Hepatocyte (in vitro differentiated cells): ENCODE results near the gene SYVN1. TPM values are rescaled to one million over a fixed set of nuclear protein-coding genes. Genes with fewer than 3 reads are reported as not detected.
A peak's percentile ranks its signal among the peaks of the same experiment; 100 is the strongest.

Experiments
- DNase-seq: peaks from one replicate; pipeline ENCODE4 v3.0.0-alpha.2; 2016; ENCODE audit warnings: low spot score
- H2AFZ ChIP-seq: fragments of 200-600 bp; sonication (generic); 2 replicates; pipeline ENCODE4 v1.6.0; 2016; ENCODE audit warnings: antibody characterized with exemption, mild to moderate bottlenecking
- H3K27ac ChIP-seq: fragments of 200-600 bp; sonication (generic); 2 replicates; pipeline ENCODE4 v1.5.1; 2016; ENCODE audit warnings: mild to moderate bottlenecking
- H3K27me3 ChIP-seq: fragments of 200-600 bp; sonication (generic); 2 replicates; pipeline ENCODE4 v1.6.1; 2016
- H3K36me3 ChIP-seq: fragments of 200-600 bp; sonication (generic); replicated peaks from 2 replicates; pipeline ENCODE4 v1.5.1; 2016; ENCODE audit warnings: low read depth; ENCODE audit not compliant: insufficient read depth
- H3K4me1 ChIP-seq: fragments of 200-600 bp; sonication (generic); 2 replicates; pipeline ENCODE4 v1.5.1; 2016; ENCODE audit warnings: mild to moderate bottlenecking, moderate library complexity; ENCODE audit not compliant: insufficient read depth
- H3K4me2 ChIP-seq: fragments of 200-600 bp; sonication (generic); 2 replicates; pipeline ENCODE4 v1.6.0; 2016
- H3K4me3 ChIP-seq: fragments of 200-600 bp; sonication (generic); 2 replicates; pipeline ENCODE4 v1.5.1; 2016; ENCODE audit warnings: mild to moderate bottlenecking
- H3K79me2 ChIP-seq: fragments of 200-600 bp; sonication (generic); 2 replicates; pipeline ENCODE4 v1.6.0; 2017; ENCODE audit warnings: mild to moderate bottlenecking
- H3K9me2 ChIP-seq: fragments of 200-600 bp; sonication (generic); replicated peaks from 2 replicates; pipeline ENCODE4 v1.6.0; 2017; ENCODE audit warnings: mild to moderate bottlenecking; ENCODE audit not compliant: insufficient read depth
- H3K9me3 ChIP-seq: fragments of 200-600 bp; sonication (generic); 2 replicates; pipeline ENCODE4 v1.5.1; 2016; ENCODE audit warnings: low read depth, mild to moderate bottlenecking
- H4K20me1 ChIP-seq: fragments of 200-600 bp; sonication (generic); 2 replicates; pipeline ENCODE4 v1.6.0; 2016; ENCODE audit warnings: mild to moderate bottlenecking; ENCODE audit not compliant: insufficient read depth, poor library complexity, severe bottlenecking
- EZH2 ChIP-seq: fragments of 200-600 bp; sonication (generic); IDR thresholded peaks from 2 replicates; pipeline ENCODE4 v1.6.1; 2016; ENCODE audit warnings: antibody characterized with exemption, mild to moderate bottlenecking, borderline replicate concordance
- EZH2phosphoT487 ChIP-seq: fragments of 200-600 bp; sonication (generic); IDR thresholded peaks from one replicate; pipeline ENCODE4 v1.6.1; 2018; ENCODE audit warnings: antibody characterized with exemption, mild to moderate bottlenecking, low read depth, moderate library complexity; ENCODE audit not compliant: unreplicated experiment, severe bottlenecking
- WGBS: methylation state at CpG from one replicate; pipeline ENCODE4 v1.1.6; 2016; ENCODE audit warnings: low lambda C conversion rate; ENCODE audit errors: missing lambda C conversion rate; 5-methylcytosine and 5-hydroxymethylcytosine counted together
- microRNA-seq: library from miRNA; unstranded; fragments of <30 nt; microRNA quantifications from one replicate; pipeline ENCODE4, GENCODE V29; 2017
- polyA plus RNA-seq: library from polyadenylated mRNA; unstranded; fragments of >200 nt; fragmentation: Nextera tagmentation; extraction: Ambion mirVana; gene quantifications from 2 replicates; pipeline ENCODE4 v1.2.1, GENCODE V29; 2016
- small RNA-seq: library from RNA; depleted of rRNA; stranded (forward); fragments of <200 nt; gene quantifications from one replicate; pipeline ENCODE3, GENCODE V24; 2014
- total RNA-seq: library from RNA; depleted of rRNA; stranded (reverse); fragments of >200 nt; gene quantifications from 2 replicates; pipeline ENCODE4 v1.2.3, GENCODE V29; 2014
- TF ChIP-seq, protein P1 (sequence below): fragments of 200-600 bp; sonication (generic); IDR thresholded peaks from 2 replicates; pipeline ENCODE4 v1.5.1; 2016; ENCODE audit warnings: antibody characterized with exemption, mild to moderate bottlenecking; ENCODE audit not compliant: poor library complexity

Gene SYVN1
- total and polyA plus RNA-seq, 2 experiments from 2014 or later: 27.7 to 31.8 TPM

DNA sequence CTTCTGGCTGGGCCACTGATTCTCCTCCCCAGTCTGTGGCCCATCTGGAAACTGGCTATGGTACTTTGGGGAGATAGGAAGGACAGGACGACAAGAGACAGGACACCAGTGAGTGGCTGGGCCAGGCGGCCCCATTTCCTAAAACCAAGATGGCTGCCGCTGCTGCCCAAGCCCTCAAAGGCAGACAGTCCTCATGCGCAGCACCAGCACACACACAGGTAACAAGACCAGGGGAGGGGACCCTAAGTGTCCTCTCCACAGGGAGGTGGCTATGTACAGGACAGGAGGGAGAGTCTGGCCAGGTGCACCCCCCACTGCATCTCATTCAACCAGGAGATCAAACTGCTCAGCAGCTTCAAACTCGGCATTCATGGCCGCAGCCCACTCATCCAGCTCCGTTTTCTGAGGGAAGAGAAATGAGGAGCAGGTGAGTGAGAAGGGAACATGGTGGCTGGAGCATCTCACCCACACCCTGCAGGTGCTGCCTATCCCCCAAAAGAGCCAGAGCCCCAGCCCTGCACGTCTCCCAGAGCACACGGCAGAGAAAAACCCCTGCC, 55.5 kb downstream of the SYVN1 start:
- no peaks in the 10 kb centered on the region for H3K27me3 ChIP-seq
- DNase-seq: no peak
- no peaks in the 10 kb centered on the region for H3K9me2 ChIP-seq
- 89% methylated on average over 9 of the region's 9 CpGs for WGBS
- no peak overlapping the region for H2AFZ ChIP-seq
- H3K9me3 ChIP-seq: no peaks in the 10 kb centered on the region
- TF ChIP-seq, protein P1, sequence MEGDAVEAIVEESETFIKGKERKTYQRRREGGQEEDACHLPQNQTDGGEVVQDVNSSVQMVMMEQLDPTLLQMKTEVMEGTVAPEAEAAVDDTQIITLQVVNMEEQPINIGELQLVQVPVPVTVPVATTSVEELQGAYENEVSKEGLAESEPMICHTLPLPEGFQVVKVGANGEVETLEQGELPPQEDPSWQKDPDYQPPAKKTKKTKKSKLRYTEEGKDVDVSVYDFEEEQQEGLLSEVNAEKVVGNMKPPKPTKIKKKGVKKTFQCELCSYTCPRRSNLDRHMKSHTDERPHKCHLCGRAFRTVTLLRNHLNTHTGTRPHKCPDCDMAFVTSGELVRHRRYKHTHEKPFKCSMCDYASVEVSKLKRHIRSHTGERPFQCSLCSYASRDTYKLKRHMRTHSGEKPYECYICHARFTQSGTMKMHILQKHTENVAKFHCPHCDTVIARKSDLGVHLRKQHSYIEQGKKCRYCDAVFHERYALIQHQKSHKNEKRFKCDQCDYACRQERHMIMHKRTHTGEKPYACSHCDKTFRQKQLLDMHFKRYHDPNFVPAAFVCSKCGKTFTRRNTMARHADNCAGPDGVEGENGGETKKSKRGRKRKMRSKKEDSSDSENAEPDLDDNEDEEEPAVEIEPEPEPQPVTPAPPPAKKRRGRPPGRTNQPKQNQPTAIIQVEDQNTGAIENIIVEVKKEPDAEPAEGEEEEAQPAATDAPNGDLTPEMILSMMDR: no peak
- no peak for TF ChIP-seq EZH2phosphoT487
- no peak for TF ChIP-seq EZH2
- H3K4me3 ChIP-seq: no peak overlapping the region
- no peaks in the 10 kb centered on the region for H3K36me3 ChIP-seq
- no peak overlapping the region for H3K4me2 ChIP-seq
- no peaks in the 10 kb centered on the region for H3K4me1 ChIP-seq
- no peak overlapping the region for H3K27ac ChIP-seq
- peaks cover 17% of the 10 kb centered on the region for H3K79me2 ChIP-seq
- H4K20me1 ChIP-seq: no peaks in the 10 kb centered on the region

DNA sequence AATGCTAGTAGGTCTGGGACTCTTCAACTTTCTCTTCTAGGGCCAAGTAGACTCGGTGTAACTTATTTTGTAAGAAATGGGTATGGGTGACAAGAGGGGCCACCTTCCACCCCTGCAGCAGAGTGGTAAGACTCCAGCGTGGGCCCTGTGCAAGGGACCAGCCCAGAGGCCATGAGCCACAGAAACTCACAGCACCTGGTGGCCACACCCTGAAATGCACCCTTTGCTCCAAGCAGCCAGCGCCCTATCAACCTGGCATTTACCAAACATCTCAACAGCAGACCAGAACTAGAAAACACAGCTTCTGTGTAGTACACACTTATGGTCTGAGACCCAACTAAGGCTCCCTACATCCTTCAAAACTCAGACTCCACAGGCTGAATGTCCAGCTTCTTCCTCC, 56.2 kb downstream of the SYVN1 start:
- TF ChIP-seq, protein P1: peak; percentile 31
- TF ChIP-seq EZH2phosphoT487: no peak
- Histone ChIP-seq H3K4me2 (no peak overlapping the region), H3K36me3 (no peaks in the 10 kb centered on the region), H4K20me1 (no peaks in the 10 kb centered on the region), H3K9me3 (no peaks in the 10 kb centered on the region), H3K79me2 (peaks cover 12% of the 10 kb centered on the region), H3K27me3 (no peaks in the 10 kb centered on the region), H2AFZ (no peak overlapping the region), H3K4me3 (no peak overlapping the region), H3K9me2 (no peaks in the 10 kb centered on the region), H3K27ac (no peak overlapping the region), H3K4me1 (no peaks in the 10 kb centered on the region)
- 70% methylated on average over 3 of the region's 3 CpGs for WGBS
- peak; percentile 76 for DNase-seq

DNA sequence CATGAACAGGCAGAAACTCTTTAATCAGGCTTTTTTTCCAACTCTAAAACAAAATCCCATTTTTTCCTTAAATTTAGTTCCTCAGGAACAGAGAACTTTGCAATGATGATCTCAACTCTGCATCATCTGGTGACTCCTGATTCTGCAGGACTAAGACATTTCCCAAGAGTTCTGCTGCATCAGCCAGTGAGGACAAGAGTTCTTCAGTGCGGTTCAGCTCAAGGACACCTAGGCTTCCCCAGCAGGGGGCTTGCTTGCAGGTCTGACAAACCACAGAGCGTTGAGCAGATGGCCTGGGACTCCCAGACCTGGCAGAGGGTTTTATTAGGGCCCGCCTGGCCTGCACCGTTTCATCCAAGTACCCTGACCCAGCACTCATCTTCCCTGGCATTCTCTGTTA, 56.9 kb downstream of the SYVN1 start:
- Histone ChIP-seq H3K27me3 (no peaks in the 10 kb centered on the region), H3K9me3 (no peaks in the 10 kb centered on the region), H3K4me3 (no peak overlapping the region), H4K20me1 (no peaks in the 10 kb centered on the region), H2AFZ (no peak overlapping the region), H3K4me1 (no peaks in the 10 kb centered on the region), H3K27ac (no peak overlapping the region), H3K4me2 (no peak overlapping the region), H3K9me2 (no peaks in the 10 kb centered on the region), H3K36me3 (no peaks in the 10 kb centered on the region), H3K79me2 (peaks cover 5% of the 10 kb centered on the region)
- WGBS: 75% methylated on average over 4 of the region's 4 CpGs
- TF ChIP-seq EZH2: no peak
- TF ChIP-seq, protein P1: no peak
- TF ChIP-seq EZH2phosphoT487: no peak
- DNase-seq: no peak

Small RNA genes lying within 50 kb of the gene (microRNA-seq; reads per million reads assigned to microRNA genes)
- gene MIR6751: 3.1 reads per million

Small RNA genes lying within 50 kb of the gene (small RNA-seq; reads per million reads assigned to genes)
- not detected for gene HIGD1AP10
- not detected for gene PDCL2P2
- gene RNU2-23P: 0.12 reads per million

Other genes with a start within 250 kb of the SYVN1 start
- gene ATG2A, start 217.3 kb downstream of the SYVN1 start, total RNA-seq: 16.4 and 18.1 TPM in 2 replicates
- 11.7 and 17.0 TPM in 2 replicates for gene ATG2A, start 217.3 kb downstream of the SYVN1 start, polyA plus RNA-seq
- 15.8 and 16.9 TPM in 2 replicates for gene PPP2R5B, start 209.8 kb downstream of the SYVN1 start, total RNA-seq
- 16.2 and 19.5 TPM in 2 replicates for gene PPP2R5B, start 209.8 kb downstream of the SYVN1 start, polyA plus RNA-seq
- 2.0 TPM in 1 of 2 replicates, not detected in the other for gene GPHA2, start 198.6 kb downstream of the SYVN1 start, total RNA-seq
- not detected in 2 replicates for gene GPHA2, start 198.6 kb downstream of the SYVN1 start, polyA plus RNA-seq
- not detected in 2 replicates for gene MAJIN, start 162.4 kb downstream of the SYVN1 start, total RNA-seq
- not detected in 2 replicates for gene MAJIN, start 162.4 kb downstream of the SYVN1 start, polyA plus RNA-seq
- 0.68 and 1.9 TPM in 2 replicates for gene BATF2, start 137.5 kb downstream of the SYVN1 start, total RNA-seq
- gene BATF2, start 137.5 kb downstream of the SYVN1 start, polyA plus RNA-seq: 2.6 TPM in 1 of 2 replicates, not detected in the other
- 68.2 and 69.1 TPM in 2 replicates for gene ARL2, start 120.4 kb downstream of the SYVN1 start, total RNA-seq
- gene ARL2, start 120.4 kb downstream of the SYVN1 start, polyA plus RNA-seq: 126 and 127 TPM in 2 replicates
- gene SNX15, start 107.1 kb downstream of the SYVN1 start, total RNA-seq: 9.9 and 12.9 TPM in 2 replicates
- gene SNX15, start 107.1 kb downstream of the SYVN1 start, polyA plus RNA-seq: 22.0 and 27.3 TPM in 2 replicates
- gene SAC3D1, start 93.3 kb downstream of the SYVN1 start, total RNA-seq: 10.8 and 12.2 TPM in 2 replicates
- 18.5 and 23.8 TPM in 2 replicates for gene SAC3D1, start 93.3 kb downstream of the SYVN1 start, polyA plus RNA-seq
- 0.13 and 0.76 TPM in 2 replicates for gene NAALADL1, start 76.0 kb downstream of the SYVN1 start, total RNA-seq
- not detected in 2 replicates for gene NAALADL1, start 76.0 kb downstream of the SYVN1 start, polyA plus RNA-seq
- 6.4 and 7.9 TPM in 2 replicates for gene CDCA5, start 50.5 kb downstream of the SYVN1 start, total RNA-seq
- 6.4 and 11.8 TPM in 2 replicates for gene CDCA5, start 50.5 kb downstream of the SYVN1 start, polyA plus RNA-seq
- gene ZFPL1, start 50.3 kb downstream of the SYVN1 start, total RNA-seq: 41.0 and 53.1 TPM in 2 replicates
- 52.7 and 58.1 TPM in 2 replicates for gene ZFPL1, start 50.3 kb downstream of the SYVN1 start, polyA plus RNA-seq
- gene VPS51, start 38.3 kb downstream of the SYVN1 start, total RNA-seq: 201 and 242 TPM in 2 replicates
- 63.5 and 80.0 TPM in 2 replicates for gene VPS51, start 38.3 kb downstream of the SYVN1 start, polyA plus RNA-seq
- 124 and 133 TPM in 2 replicates for gene TM7SF2, start 22.6 kb downstream of the SYVN1 start, total RNA-seq
- gene TM7SF2, start 22.6 kb downstream of the SYVN1 start, polyA plus RNA-seq: 194 and 209 TPM in 2 replicates
- 8.3 and 13.5 TPM in 2 replicates for gene ZNHIT2, start 16.8 kb downstream of the SYVN1 start, total RNA-seq
- gene ZNHIT2, start 16.8 kb downstream of the SYVN1 start, polyA plus RNA-seq: 22.1 and 23.7 TPM in 2 replicates
- 211 and 264 TPM in 2 replicates for gene FAU, start 12.4 kb downstream of the SYVN1 start, total RNA-seq
- 434 and 462 TPM in 2 replicates for gene FAU, start 12.4 kb downstream of the SYVN1 start, polyA plus RNA-seq
- gene MRPL49, start 12.2 kb downstream of the SYVN1 start, total RNA-seq: 57.6 and 71.0 TPM in 2 replicates
- 46.2 and 46.8 TPM in 2 replicates for gene MRPL49, start 12.2 kb downstream of the SYVN1 start, polyA plus RNA-seq
- gene SPDYC, start 35.7 kb upstream of the SYVN1 start, total RNA-seq: not detected in 2 replicates
- not detected in 2 replicates for gene SPDYC, start 35.7 kb upstream of the SYVN1 start, polyA plus RNA-seq
- 115 and 133 TPM in 2 replicates for gene CAPN1, start 47.4 kb upstream of the SYVN1 start, total RNA-seq
- gene CAPN1, start 47.4 kb upstream of the SYVN1 start, polyA plus RNA-seq: 178 and 202 TPM in 2 replicates
- gene POLA2, start 127.4 kb upstream of the SYVN1 start, total RNA-seq: 2.5 and 4.1 TPM in 2 replicates
- gene POLA2, start 127.4 kb upstream of the SYVN1 start, polyA plus RNA-seq: 5.0 and 8.0 TPM in 2 replicates
- 19.5 and 21.7 TPM in 2 replicates for gene CDC42EP2, start 180.3 kb upstream of the SYVN1 start, total RNA-seq
- 31.2 and 35.0 TPM in 2 replicates for gene CDC42EP2, start 180.3 kb upstream of the SYVN1 start, polyA plus RNA-seq
- 26.8 and 28.4 TPM in 2 replicates for gene DPF2, start 199.3 kb upstream of the SYVN1 start, total RNA-seq
- 50.0 and 51.6 TPM in 2 replicates for gene DPF2, start 199.3 kb upstream of the SYVN1 start, polyA plus RNA-seq
- 1.7 and 1.8 TPM in 2 replicates for gene TIGD3, start 220.2 kb upstream of the SYVN1 start, total RNA-seq
- gene TIGD3, start 220.2 kb upstream of the SYVN1 start, polyA plus RNA-seq: 1.6 and 2.0 TPM in 2 replicates
- 4.9 and 8.8 TPM in 2 replicates for gene SLC25A45, start 248.1 kb upstream of the SYVN1 start, total RNA-seq
- 13.9 and 20.3 TPM in 2 replicates for gene SLC25A45, start 248.1 kb upstream of the SYVN1 start, polyA plus RNA-seq